ENCODE data around the gene SLC38A7.
"Not testable (repeated sequence)": the region's sequence is repeated elsewhere in the genome, so short reads cannot be mapped to it uniquely, and the experiment has no call there.

The SLC38A7 gene

DNA sequence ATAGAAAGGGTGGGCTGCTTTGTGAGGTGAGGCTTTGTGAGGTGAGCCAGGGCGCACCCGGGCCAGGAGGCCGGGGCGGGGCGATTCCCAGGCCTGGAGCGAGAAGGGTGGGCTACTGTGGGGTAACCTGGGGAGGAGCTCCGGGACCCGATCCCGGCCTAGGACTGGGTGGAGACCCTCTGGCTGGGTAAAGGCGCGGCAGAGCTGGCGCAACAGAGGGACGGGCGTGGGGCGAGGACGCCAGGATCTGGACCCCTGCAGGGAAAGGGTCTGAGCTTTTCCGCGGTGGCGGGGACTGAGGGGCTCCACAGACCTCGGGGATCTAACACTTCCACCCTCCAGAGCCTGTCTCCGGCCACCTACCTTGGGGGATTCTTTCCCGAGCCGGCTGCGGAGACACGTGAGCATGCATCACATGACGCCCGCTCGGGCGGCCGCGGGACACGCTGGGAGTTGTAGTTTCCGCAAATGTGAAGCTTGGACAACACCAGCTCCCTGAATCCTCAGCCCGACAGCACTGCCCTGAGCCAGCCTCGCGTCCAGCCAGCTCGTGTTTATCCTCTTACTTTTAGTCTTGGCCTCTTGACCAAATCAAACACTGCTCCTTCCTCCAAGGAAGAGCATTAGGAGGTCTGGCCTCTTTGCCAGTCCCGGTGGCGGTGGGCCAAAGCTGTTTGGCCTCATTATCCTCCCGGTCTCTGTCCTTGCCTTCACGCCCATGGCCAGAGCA is at the start of gene SLC38A7:
SLC38A7 (minus strand) TSS at position 417 of the 730 bp plus-strand sequence. CDS start 4,644 bp downstream, outside the sequence.
- peak; percentile 82 for DNase-seq (ENCODE audit: low spot score)

GRCh38 chr16:58733671-58734458 is 49.3 kb upstream of the SLC38A7 start, which contains the start of gene GOT2:
TSS of gene GOT2 (minus strand) at chr16:58734316. CDS start at chr16:58734228, 88 bp downstream.
- peak; percentile 93 for DNase-seq (ENCODE audit: low spot score)

GRCh38 chr16:58733248-58733670 is 48.7 kb upstream of the SLC38A7 start:
- DNase-seq (ENCODE audit: low spot score), result peak; percentile 6

DNA sequence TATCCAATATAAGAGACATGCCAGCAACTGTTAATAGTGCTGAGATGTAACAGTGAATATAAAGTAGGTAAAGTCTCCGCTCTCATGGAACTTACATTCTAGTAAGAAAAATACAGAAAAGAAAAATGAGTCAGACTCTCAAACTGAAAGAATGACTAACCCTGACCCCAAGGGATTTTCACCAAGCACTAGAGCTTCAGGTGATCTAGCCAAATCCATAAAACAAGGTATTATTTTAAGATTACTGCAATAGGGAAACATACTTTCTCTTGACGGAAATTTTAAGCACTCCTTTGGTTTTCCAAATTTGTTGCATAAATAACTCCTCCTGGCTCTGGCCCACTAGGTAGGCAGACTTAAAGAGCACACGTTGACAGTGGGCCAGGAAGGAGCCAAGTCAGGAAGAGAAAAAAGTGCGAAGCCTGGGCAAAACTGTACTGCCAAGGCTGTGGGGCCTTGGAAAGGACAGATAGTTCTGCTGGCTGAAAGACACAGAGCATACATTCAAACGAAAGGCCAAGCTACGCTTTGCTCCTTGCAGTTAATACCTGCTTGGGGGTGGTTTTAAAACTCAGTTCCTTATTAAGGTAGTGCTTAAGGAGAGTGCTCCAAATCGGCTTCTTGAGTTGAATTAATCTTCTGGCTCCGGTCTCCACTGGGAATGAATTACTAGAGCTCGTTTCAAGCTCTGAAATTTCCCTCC is 48.1 kb upstream of the SLC38A7 start:
- peak; percentile 62 for DNase-seq (ENCODE audit: low spot score)

DNA sequence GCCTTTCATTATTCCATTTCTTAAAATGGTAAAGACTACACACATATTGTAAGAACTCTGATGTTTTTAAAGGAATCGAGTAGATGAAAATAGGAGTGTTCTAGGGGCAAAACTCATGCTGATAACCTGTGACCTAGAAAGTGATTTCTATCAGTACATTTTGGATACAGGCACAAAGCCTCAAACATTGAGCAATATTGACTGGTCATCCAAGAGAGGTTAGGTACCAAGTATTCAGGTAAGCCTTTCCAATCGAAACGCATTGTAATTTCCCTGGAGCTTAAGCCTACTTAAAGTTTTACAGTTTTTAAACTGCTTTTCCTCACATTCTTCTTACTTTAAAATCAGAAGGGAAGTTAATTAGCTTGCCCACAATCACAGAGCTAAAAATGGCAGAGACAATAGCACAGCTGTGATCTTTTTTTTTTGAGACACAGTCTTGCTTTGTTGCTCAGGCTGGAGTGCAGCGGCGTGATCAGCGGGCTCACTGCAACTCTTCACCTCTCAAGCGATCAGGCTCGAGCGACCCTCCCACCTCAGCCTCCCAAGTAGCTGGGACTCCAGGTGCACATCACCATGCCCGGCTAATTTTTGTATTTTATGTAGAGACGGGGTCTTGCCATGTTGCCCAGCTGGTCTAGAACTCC is 46.3 kb upstream of the SLC38A7 start:
- DNase-seq (ENCODE audit: low spot score), result no peak

- DNase-seq (ENCODE audit: low spot score), result peak; percentile 39
Observed at GRCh38 chr16:58727796-58728568, 43.4 kb upstream of the SLC38A7 start.

DNA sequence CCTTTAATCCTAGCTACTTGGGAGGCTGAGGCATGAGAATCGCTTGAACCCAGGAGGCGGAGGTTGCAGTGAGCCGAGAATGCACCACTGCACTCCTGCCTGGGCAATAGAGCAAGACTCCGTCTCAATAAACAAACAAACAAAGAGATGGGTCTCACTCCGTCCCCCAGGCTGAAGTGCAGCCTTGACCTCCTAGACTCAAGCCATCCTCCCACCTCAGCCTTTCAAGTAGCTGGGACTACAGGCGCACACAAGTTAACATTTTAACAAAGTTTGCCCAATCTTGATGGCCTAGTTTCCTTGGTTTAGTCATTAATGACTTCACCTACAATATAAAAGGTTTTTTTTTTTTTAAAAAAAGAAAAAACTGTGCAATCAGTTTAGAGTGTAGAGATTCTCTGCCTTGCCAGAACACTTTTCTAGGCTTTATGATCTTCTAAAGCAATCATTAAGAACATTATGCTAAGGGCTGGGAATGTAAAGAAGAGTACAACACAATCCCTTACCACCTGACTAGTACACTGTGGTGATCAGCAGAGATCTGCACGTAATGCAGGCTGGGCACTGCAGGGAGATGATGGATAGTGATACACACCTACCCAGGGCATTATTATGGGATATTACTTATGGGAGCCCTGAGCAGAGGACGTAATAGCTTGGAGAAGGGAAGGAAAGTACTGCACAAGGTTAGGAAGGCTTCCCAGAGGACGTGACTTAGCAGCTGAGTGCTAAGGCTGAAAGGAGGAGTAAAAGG is 42.6 kb upstream of the SLC38A7 start:
- DNase-seq (ENCODE audit: low spot score), result peak; percentile 16

- DNase-seq (ENCODE audit: low spot score), result no peak
Observed at GRCh38 chr16:58723109-58723508, 38.5 kb upstream of the SLC38A7 start.

DNA sequence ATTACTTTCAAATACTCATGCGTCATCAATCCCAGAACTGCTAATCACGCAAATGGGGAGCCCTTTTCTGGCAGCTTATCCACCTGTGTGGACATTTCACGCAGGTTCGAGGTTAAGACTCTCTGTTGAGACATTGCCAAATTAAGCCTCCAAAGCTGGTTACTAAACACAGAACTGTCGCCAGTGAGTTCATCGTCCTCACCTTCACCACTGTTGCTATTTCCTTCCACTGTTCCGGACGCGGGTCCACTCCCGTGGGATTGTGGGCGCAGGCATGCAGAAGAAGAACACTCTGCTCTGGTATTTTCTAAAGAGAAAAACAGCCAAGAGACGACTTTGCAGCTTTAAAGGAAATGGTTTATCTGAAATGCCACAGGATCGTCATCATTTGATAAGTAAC is 33.4 kb upstream of the SLC38A7 start:
- no peak for DNase-seq (ENCODE audit: low spot score)

GRCh38 chr16:58716468-58716867 is 31.9 kb upstream of the SLC38A7 start:
- DNase-seq (ENCODE audit: low spot score), result no peak

GRCh38 chr16:58713742-58714141 is 29.2 kb upstream of the SLC38A7 start:
- no peak for DNase-seq (ENCODE audit: low spot score)

- peak; percentile 90 for DNase-seq (ENCODE audit: low spot score)
Observed at GRCh38 chr16:58709333-58709732, 24.8 kb upstream of the SLC38A7 start.

GRCh38 chr16:58699151-58699550 is 14.6 kb upstream of the SLC38A7 start:
- no peak for DNase-seq (ENCODE audit: low spot score)

DNA sequence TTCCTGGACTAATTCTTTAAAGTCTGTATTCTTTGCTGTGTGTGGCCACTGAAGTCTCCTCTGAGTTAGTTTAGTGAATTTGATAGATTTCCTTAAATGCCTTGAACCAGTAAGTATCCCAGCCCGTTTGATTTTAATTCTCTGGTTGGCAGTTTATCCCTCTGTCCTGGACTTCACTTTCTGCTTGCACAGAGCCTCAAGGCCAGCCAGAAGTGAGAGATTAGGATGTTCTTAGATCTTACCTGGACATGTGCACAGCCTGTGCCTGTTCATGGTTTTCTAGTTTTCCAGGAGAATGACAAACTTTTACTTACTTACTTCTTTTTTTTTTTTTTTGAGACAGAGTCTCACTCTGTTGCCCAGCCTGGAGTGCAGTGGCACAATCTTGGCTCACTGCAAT is 10.8 kb upstream of the SLC38A7 start:
- DNase-seq (ENCODE audit: low spot score), result no peak

- DNase-seq (ENCODE audit: low spot score), result no peak
Observed at GRCh38 chr16:58692450-58692849, 7.9 kb upstream of the SLC38A7 start.

DNA sequence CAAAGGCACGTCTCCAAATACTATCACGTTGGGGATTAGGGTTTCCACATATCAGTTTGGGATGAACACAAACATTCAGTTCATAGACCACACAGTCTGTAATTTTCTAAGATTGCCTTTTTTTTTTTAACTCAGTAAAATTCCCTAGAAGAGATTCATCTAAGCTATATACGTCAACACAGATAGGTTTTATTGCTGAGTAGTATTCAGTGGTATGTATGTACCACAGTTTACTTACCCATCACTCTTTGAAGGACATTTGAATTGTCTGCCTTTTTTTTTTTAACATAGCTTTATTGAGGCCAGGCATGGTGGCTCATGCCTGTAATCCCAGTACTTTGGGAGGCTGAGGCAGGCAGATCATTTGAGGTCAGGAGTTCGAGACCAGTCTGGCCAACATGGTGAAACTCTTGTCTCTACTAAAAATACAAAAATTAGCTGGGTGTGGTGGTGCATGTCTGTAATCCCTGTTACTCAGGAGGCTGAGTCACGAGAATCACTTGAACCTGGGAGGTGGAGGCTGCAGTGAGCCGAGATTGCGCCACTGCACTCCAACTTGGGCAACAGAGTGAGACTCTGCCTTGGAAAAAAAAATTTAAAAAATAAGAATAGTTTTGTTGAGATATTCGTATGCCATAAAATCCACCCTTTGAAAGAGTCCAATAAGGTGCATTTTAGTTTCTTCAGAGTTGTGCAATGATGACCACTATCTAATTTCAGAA is 2.6 kb upstream of the SLC38A7 start:
- DNase-seq (ENCODE audit: low spot score), result not testable (repeated sequence)

DNA sequence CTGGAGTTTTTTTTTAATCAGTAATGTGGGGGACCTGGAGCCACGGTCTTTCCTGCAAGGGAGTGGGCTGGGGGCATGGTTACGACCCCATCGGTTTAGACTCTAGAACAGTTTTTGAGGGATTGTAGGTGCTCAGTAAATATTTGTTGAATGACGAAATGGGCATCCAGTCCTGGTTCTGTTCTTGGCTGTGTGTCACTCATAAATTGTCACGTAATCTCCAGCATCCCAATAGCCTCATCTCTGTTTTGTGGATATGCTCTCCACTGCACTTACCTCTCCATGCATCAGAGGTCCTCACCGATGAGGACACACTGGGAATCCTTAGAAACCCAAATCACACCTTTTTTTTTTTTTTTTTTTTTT is 497 bp upstream of the SLC38A7 start:
- DNase-seq (ENCODE audit: low spot score), result no peak

DNA sequence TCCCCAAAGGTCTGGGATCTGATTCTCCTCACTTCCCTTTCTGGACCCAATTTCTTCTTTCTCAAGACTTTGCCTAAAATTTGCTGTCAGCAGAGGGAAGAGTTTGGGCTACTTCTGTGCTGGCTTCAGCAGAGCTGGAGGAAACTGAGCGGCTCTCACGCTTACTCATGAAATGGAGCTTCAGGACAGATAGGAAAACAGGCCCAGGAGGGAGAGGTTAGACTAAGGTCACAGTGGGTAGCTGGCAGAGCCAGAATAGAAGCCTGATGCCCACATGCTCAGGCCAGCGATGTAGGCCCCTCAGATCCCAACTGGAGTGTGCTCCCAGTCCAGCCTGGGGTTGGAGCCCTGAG is 593 bp downstream of the SLC38A7 start:
- DNase-seq (ENCODE audit: low spot score), result peak; percentile 30

- DNase-seq (ENCODE audit: low spot score), result no peak
Observed at GRCh38 chr16:58679763-58680162, 4.8 kb downstream of the SLC38A7 start.

GRCh38 chr16:58678716-58679115 is 5.9 kb downstream of the SLC38A7 start:
- peak; percentile 51 for DNase-seq (ENCODE audit: low spot score)
